Colonic mucosa (tissue), 4 donors: ENCODE data around the gene ZNF286A. TPM values are rescaled to one million over a fixed set of nuclear protein-coding genes. Genes with fewer than 3 reads are reported as not detected.

ENCODE experiments used
- DNase-seq: peaks from one replicate; pipeline ENCODE4 v3.0.0-alpha.2; 2020
- H3K27ac ChIP-seq: fragments of 200-600 bp; one replicate; pipeline ENCODE4 v1.8.0; 2021
- H3K27me3 ChIP-seq: fragments of 200-600 bp; one replicate; pipeline ENCODE4 v1.8.0; 2021
- H3K36me3 ChIP-seq: fragments of 200-600 bp; one replicate; pipeline ENCODE4 v1.8.0; 2021
- H3K4me1 ChIP-seq: fragments of 200-600 bp; one replicate; pipeline ENCODE4 v1.8.0; 2021; ENCODE audit warnings: mild to moderate bottlenecking
- H3K4me3 ChIP-seq: fragments of 200-600 bp; one replicate; pipeline ENCODE4 v1.8.0; 2021
- H3K9ac ChIP-seq, 2 donors: one replicate each; pipeline ENCODE4 v1.7.0; 2013; ENCODE audit warnings: control low read depth in 2 of 2, low read depth in 2 of 2, low read length in 2 of 2
- H3K9me3 ChIP-seq: fragments of 200-600 bp; one replicate; pipeline ENCODE4 v1.8.0; 2021
- CTCF ChIP-seq: fragments of 200-600 bp; IDR thresholded peaks from one replicate; pipeline ENCODE4 v1.8.0; 2022; ENCODE audit warnings: antibody characterized with exemption, mild to moderate bottlenecking
- intact Hi-C: fragments of 100-400 bp; cut with DNase I; formaldehyde crosslinking; loops from one replicate; pipeline ENCODE4 v1.14.1; 2022
- total RNA-seq, 2 donors: library from RNA; stranded (reverse); fragmentation: NEBNext Ultra II Directional in 1 of 2; extraction: Animal tissue kit (Norgen Biotek cat#: 25700) in 1 of 2; gene quantifications; one replicate each; pipeline ENCODE4 v1.2.1, GENCODE V29; 2021
- donor health status: healthy.
- donor health status: DM: no; HTN: no; CAD: no.
- donor health status: DM: no; HTN: no; CAD: no.

Gene ZNF286A
- total RNA-seq, 2 donors from 2014 or later: 10.9 to 11.3 TPM

- intact Hi-C loops: no loop called here
- Histone ChIP-seq H3K9me3 (no peaks in the 10 kb centered on the region), H3K27me3 (no peaks in the 10 kb centered on the region), H3K4me3 (no peak overlapping the region), H3K27ac (no peak overlapping the region), H3K36me3 (no peaks in the 10 kb centered on the region), H3K9ac (no peak overlapping the region), H3K4me1 (no peaks in the 10 kb centered on the region)
- DNase-seq: no peak
- no peak for TF ChIP-seq CTCF
Measured at GRCh38 chr17:15654886-15655561, 44.5 kb upstream of the ZNF286A start.

GRCh38 chr17:15657868-15658267, 41.7 kb upstream of the ZNF286A start:
- no peaks in the 10 kb centered on the region for H3K4me1 ChIP-seq
- no peaks in the 10 kb centered on the region for H3K27me3 ChIP-seq
- no peak for DNase-seq
- no peak overlapping the region for H3K9ac ChIP-seq
- intact Hi-C loops: no loop called here
- no peak for TF ChIP-seq CTCF
- H3K36me3 ChIP-seq: no peaks in the 10 kb centered on the region
- no peak overlapping the region for H3K27ac ChIP-seq
- no peaks in the 10 kb centered on the region for H3K9me3 ChIP-seq
- H3K4me3 ChIP-seq: no peak overlapping the region

- Histone ChIP-seq H3K4me3 (no peak overlapping the region), H3K27ac (no peak overlapping the region), H3K4me1 (no peaks in the 10 kb centered on the region), H3K36me3 (no peaks in the 10 kb centered on the region), H3K9me3 (no peaks in the 10 kb centered on the region), H3K27me3 (no peaks in the 10 kb centered on the region), H3K9ac (no peak overlapping the region)
- no peak for DNase-seq
- no peak for TF ChIP-seq CTCF
- intact Hi-C loops: no loop called here
Measured at GRCh38 chr17:15658296-15658695, 41.3 kb upstream of the ZNF286A start.

GRCh38 chr17:15659236-15659635, 40.3 kb upstream of the ZNF286A start:
- Histone ChIP-seq H3K9ac (no peak overlapping the region), H3K4me3 (no peak overlapping the region), H3K9me3 (no peaks in the 10 kb centered on the region), H3K36me3 (no peaks in the 10 kb centered on the region), H3K27me3 (no peaks in the 10 kb centered on the region), H3K4me1 (no peaks in the 10 kb centered on the region), H3K27ac (no peak overlapping the region)
- no peak for DNase-seq
- intact Hi-C loops: no loop called here
- no peak for TF ChIP-seq CTCF

GRCh38 chr17:15659663-15660062, 39.9 kb upstream of the ZNF286A start:
- Histone ChIP-seq H3K4me1 (no peaks in the 10 kb centered on the region), H3K9me3 (no peaks in the 10 kb centered on the region), H3K4me3 (no peak overlapping the region), H3K27ac (no peak overlapping the region), H3K27me3 (no peaks in the 10 kb centered on the region), H3K9ac (no peak overlapping the region), H3K36me3 (no peaks in the 10 kb centered on the region)
- no peak for TF ChIP-seq CTCF
- no peak for DNase-seq
- intact Hi-C loops: no loop called here
